Liver (tissue), 9 donors: ENCODE data around the gene RNF39. TPM values are rescaled to one million over a fixed set of nuclear protein-coding genes. Genes with fewer than 3 reads are reported as not detected.

Source experiments
- DNase-seq: peaks from one replicate; pipeline ENCODE4 v3.0.0-alpha.2; 2017; ENCODE audit warnings: low spot score
- H3K27ac ChIP-seq, 2 donors: one replicate each; pipeline ENCODE4 v1.7.0; 2013; ENCODE audit warnings: inconsistent platforms in 2 of 2, low read length in 2 of 2, control low read depth in 1 of 2, low read depth in 1 of 2, mild to moderate bottlenecking in 1 of 2
- H3K27me3 ChIP-seq, 4 donors: one replicate each; pipeline versions ENCODE4 v1.6.1 to v1.7.0; 2013; ENCODE audit warnings: low read length in 3 of 4, inconsistent platforms in 1 of 4, mild to moderate bottlenecking in 1 of 4, moderate library complexity in 1 of 4; ENCODE audit not compliant: control insufficient read depth in 4 of 4, insufficient read depth in 4 of 4
- H3K36me3 ChIP-seq, 4 donors: one replicate each; pipeline versions ENCODE4 v1.6.1 to v1.7.0; 2013; ENCODE audit warnings: low read length in 3 of 4, mild to moderate bottlenecking in 3 of 4, low read depth in 1 of 4, moderate library complexity in 1 of 4; ENCODE audit not compliant: control insufficient read depth in 4 of 4, insufficient read depth in 3 of 4
- H3K4me1 ChIP-seq, 4 donors: one replicate each; pipeline versions ENCODE4 v1.6.1 to v1.7.0; 2013; ENCODE audit warnings: low read length in 3 of 4, mild to moderate bottlenecking in 3 of 4, moderate library complexity in 1 of 4; ENCODE audit not compliant: control insufficient read depth in 4 of 4, insufficient read depth in 4 of 4
- H3K4me3 ChIP-seq, 3 donors: one replicate each; pipeline versions ENCODE4 v1.6.1 to v1.7.0; 2013; ENCODE audit warnings: low read length in 3 of 3, control low read depth in 1 of 3, low read depth in 1 of 3, mild to moderate bottlenecking in 1 of 3
- H3K9ac ChIP-seq, 2 donors: one replicate each; pipeline ENCODE4 v1.7.0; 2013; ENCODE audit warnings: low read length in 2 of 2, mild to moderate bottlenecking in 2 of 2, moderate library complexity in 2 of 2, control low read depth in 1 of 2, low read depth in 1 of 2
- H3K9me3 ChIP-seq, 4 donors: one replicate each; pipeline versions ENCODE4 v1.6.1 to v1.7.0; 2013; ENCODE audit warnings: low read length in 3 of 4; ENCODE audit not compliant: control insufficient read depth in 4 of 4
- ATF3 ChIP-seq: IDR thresholded peaks from 2 replicates; pipeline ENCODE4 v1.6.1; 2016; ENCODE audit warnings: antibody characterized with exemption
- EGR1 ChIP-seq, 2 donors: IDR thresholded peaks; 2 replicates each; pipeline ENCODE4 v1.6.1; 2016 to 2018; ENCODE audit warnings: antibody characterized with exemption in 2 of 2, low read depth in 2 of 2
- FOXA1 ChIP-seq: IDR thresholded peaks from 2 replicates; pipeline ENCODE4 v1.6.1; 2016; ENCODE audit warnings: antibody characterized with exemption
- FOXA2 ChIP-seq: IDR thresholded peaks from 2 replicates; pipeline ENCODE4 v1.6.1; 2016; ENCODE audit warnings: antibody characterized with exemption
- GABPA ChIP-seq, 2 donors: IDR thresholded peaks in 1 of 2; conservative IDR thresholded peaks in 1 of 2; 2 replicates each; pipeline ENCODE4 v1.6.1; 2016; ENCODE audit warnings: antibody characterized with exemption in 2 of 2, mild to moderate bottlenecking in 1 of 2, moderate library complexity in 1 of 2
- HNF4A ChIP-seq, 2 donors: conservative IDR thresholded peaks; 2 replicates each; pipeline ENCODE4 v1.6.1; 2016; ENCODE audit warnings: antibody characterized with exemption in 2 of 2, mild to moderate bottlenecking in 2 of 2
- HNF4G ChIP-seq: IDR thresholded peaks from 2 replicates; pipeline ENCODE4 v1.6.1; 2016; ENCODE audit warnings: antibody characterized with exemption
- JUND ChIP-seq, 2 donors: IDR thresholded peaks; 2 replicates each; pipeline ENCODE4 v1.6.1; 2016; ENCODE audit warnings: antibody characterized with exemption in 2 of 2
- RAD21 ChIP-seq, 2 donors: IDR thresholded peaks; 2 replicates each; pipeline ENCODE4 v1.6.1; 2016; ENCODE audit warnings: antibody characterized with exemption in 2 of 2, mild to moderate bottlenecking in 2 of 2
- REST ChIP-seq: IDR thresholded peaks from 2 replicates; pipeline ENCODE4 v1.6.1; 2016; ENCODE audit warnings: antibody characterized with exemption, mild to moderate bottlenecking
- RXRA ChIP-seq, 2 donors: IDR thresholded peaks; 2 replicates each; pipeline ENCODE4 v1.6.1; 2017 to 2018; ENCODE audit warnings: antibody characterized with exemption in 2 of 2, mild to moderate bottlenecking in 1 of 2
- SP1 ChIP-seq: IDR thresholded peaks from 2 replicates; pipeline ENCODE4 v1.6.1; 2018; ENCODE audit warnings: antibody characterized with exemption, mild to moderate bottlenecking
- TAF1 ChIP-seq: conservative IDR thresholded peaks from 2 replicates; pipeline ENCODE4 v1.6.1; 2016; ENCODE audit warnings: antibody characterized with exemption, mild to moderate bottlenecking
- YY1 ChIP-seq: IDR thresholded peaks from 2 replicates; pipeline ENCODE4 v1.6.1; 2016; ENCODE audit warnings: antibody characterized with exemption, mild to moderate bottlenecking
- WGBS: extraction: QIAGEN DNeasy Blood & Tissue Kit; methylation state at CpG from one replicate; pipeline ENCODE4 v1.1.7; 2013; 5-methylcytosine and 5-hydroxymethylcytosine counted together
- polyA plus RNA-seq, 2 donors: library from polyadenylated mRNA; stranded (reverse) in 1 of 2; unstranded in 1 of 2; fragments of 200-250 nt in 1 of 2; fragments of >200 nt in 1 of 2; fragmentation: Nextera tagmentation in 1 of 2; extraction: Ambion mirVana in 1 of 2; gene quantifications; one replicate each; pipeline versions ENCODE4 v1.2.1 to v1.2.3, GENCODE V29; 2013 to 2015
- total RNA-seq, 2 donors: library from RNA; depleted of rRNA; stranded (reverse); fragments of >200 nt; gene quantifications; one replicate each; pipeline ENCODE4 v1.2.3, GENCODE V29; 2014
- TF ChIP-seq, protein P1 (sequence below): IDR thresholded peaks from 2 replicates; pipeline ENCODE4 v1.6.1; 2016; ENCODE audit warnings: antibody characterized with exemption
- TF ChIP-seq, protein P2 (sequence below): IDR thresholded peaks from 2 replicates; pipeline ENCODE4 v1.6.1; 2016; ENCODE audit warnings: antibody characterized with exemption
- TF ChIP-seq, protein P3 (sequence below): fragments of 150-350 bp; IDR thresholded peaks from 2 replicates; pipeline ENCODE4 v1.5.1; 2017; ENCODE audit warnings: improper control_type of control experiment, low read depth, low read length; ENCODE audit not compliant: missing input control
- donor health status: healthy.
- donor health status: healthy.
- donor health status: healthy.
- donor health status: healthy.
- donor health status: healthy.

The RNF39 gene
- total and polyA plus RNA-seq, 4 donors, result 0.03 to 0.13 TPM; not detected in 2

GRCh38 chr6:30102970-30103871 lies 27.7 kb upstream of the RNF39 start:
- peak overlapping the region; percentile 16 to 66 (median 22) for H3K4me3 ChIP-seq
- H3K36me3 ChIP-seq, result no peaks in the 10 kb centered on the region
- WGBS, result 3% methylated on average over 36 of the region's 36 CpGs
- H3K27me3 ChIP-seq, result peaks cover 0 to 7% (median 2%) of the 10 kb centered on the region in 4 donors
- TF ChIP-seq, protein P1, sequence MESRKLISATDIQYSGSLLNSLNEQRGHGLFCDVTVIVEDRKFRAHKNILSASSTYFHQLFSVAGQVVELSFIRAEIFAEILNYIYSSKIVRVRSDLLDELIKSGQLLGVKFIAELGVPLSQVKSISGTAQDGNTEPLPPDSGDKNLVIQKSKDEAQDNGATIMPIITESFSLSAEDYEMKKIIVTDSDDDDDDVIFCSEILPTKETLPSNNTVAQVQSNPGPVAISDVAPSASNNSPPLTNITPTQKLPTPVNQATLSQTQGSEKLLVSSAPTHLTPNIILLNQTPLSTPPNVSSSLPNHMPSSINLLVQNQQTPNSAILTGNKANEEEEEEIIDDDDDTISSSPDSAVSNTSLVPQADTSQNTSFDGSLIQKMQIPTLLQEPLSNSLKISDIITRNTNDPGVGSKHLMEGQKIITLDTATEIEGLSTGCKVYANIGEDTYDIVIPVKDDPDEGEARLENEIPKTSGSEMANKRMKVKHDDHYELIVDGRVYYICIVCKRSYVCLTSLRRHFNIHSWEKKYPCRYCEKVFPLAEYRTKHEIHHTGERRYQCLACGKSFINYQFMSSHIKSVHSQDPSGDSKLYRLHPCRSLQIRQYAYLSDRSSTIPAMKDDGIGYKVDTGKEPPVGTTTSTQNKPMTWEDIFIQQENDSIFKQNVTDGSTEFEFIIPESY, result no peak
- TF ChIP-seq, protein P2, sequence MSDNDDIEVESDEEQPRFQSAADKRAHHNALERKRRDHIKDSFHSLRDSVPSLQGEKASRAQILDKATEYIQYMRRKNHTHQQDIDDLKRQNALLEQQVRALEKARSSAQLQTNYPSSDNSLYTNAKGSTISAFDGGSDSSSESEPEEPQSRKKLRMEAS, result peak; percentile 26
- TF ChIP-seq TAF1 (no peak), HNF4G (peak; percentile 26), EGR1 (IDR thresholded peaks at IDR 0.05; ENCODE audit: low read depth in 2 of 2) (no peak), JUND (IDR thresholded peaks at IDR 0.05) (no peak), ATF3 (no peak), FOXA2 (peak; percentile 84), HNF4A (conservative IDR thresholded peaks at IDR 0.05) (peak; percentile 68 to 70), SP1 (no peak), RXRA (IDR thresholded peaks at IDR 0.05) (peak; percentile 46 to 54), GABPA (IDR thresholded peaks at IDR 0.05 in 1 of 2, conservative IDR thresholded peaks at IDR 0.05 in 1 of 2) (peak in 1 of 2 donors; percentile 67), REST (no peak), YY1 (peak; percentile 26), FOXA1 (peak; percentile 80), RAD21 (IDR thresholded peaks at IDR 0.05) (peak; percentile 90 to 92)
- TF ChIP-seq, protein P3, sequence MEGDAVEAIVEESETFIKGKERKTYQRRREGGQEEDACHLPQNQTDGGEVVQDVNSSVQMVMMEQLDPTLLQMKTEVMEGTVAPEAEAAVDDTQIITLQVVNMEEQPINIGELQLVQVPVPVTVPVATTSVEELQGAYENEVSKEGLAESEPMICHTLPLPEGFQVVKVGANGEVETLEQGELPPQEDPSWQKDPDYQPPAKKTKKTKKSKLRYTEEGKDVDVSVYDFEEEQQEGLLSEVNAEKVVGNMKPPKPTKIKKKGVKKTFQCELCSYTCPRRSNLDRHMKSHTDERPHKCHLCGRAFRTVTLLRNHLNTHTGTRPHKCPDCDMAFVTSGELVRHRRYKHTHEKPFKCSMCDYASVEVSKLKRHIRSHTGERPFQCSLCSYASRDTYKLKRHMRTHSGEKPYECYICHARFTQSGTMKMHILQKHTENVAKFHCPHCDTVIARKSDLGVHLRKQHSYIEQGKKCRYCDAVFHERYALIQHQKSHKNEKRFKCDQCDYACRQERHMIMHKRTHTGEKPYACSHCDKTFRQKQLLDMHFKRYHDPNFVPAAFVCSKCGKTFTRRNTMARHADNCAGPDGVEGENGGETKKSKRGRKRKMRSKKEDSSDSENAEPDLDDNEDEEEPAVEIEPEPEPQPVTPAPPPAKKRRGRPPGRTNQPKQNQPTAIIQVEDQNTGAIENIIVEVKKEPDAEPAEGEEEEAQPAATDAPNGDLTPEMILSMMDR, result peak; percentile 97
- H3K9ac ChIP-seq, result peak overlapping the region; percentile 28 to 40
- DNase-seq, result peak; percentile 87
- H3K4me1 ChIP-seq, result peaks cover 8 to 36% (median 28%) of the 10 kb centered on the region in 4 donors
- H3K9me3 ChIP-seq, result no peaks in the 10 kb centered on the region
- peak overlapping the region; percentile 31 to 49 for H3K27ac ChIP-seq
